IMR-90 (cell line): Measurements from ENCODE around the gene STXBP6.

Source experiments
- CEBPB ChIP-seq: IDR thresholded peaks from 2 replicates; pipeline ENCODE4 v1.6.1; 2012; ENCODE audit warnings: low read depth, low read length, improper control_type of control experiment
- CTCF ChIP-seq: conservative IDR thresholded peaks from 2 replicates; pipeline ENCODE4 v1.5.1; 2012; ENCODE audit warnings: mild to moderate bottlenecking, low read depth, low read length, improper control_type of control experiment
- FOS ChIP-seq: fragments of 150-350 bp; IDR thresholded peaks from 2 replicates; pipeline ENCODE4 v1.6.1; 2016; ENCODE audit warnings: low read depth, low read length
- NFE2L2 ChIP-seq: fragments of 150-350 bp; IDR thresholded peaks from 2 replicates; pipeline ENCODE4 v1.6.1; 2016; ENCODE audit warnings: low read depth, mild to moderate bottlenecking, low read length
- POLR2A ChIP-seq: IDR thresholded peaks from 2 replicates; pipeline ENCODE4 v1.6.1; 2012; ENCODE audit warnings: mild to moderate bottlenecking, low read depth, low read length
- RAD21 ChIP-seq: IDR thresholded peaks from 2 replicates; pipeline ENCODE4 v1.6.1; 2012; ENCODE audit warnings: low read length, improper control_type of control experiment

- no peak for TF ChIP-seq POLR2A
- TF ChIP-seq RAD21: no peak
- TF ChIP-seq CTCF: no peak
- no peak for TF ChIP-seq FOS
- no peak for TF ChIP-seq CEBPB
- no peak for TF ChIP-seq NFE2L2
Observed at GRCh38 chr14:25049568-25050268, at the start of gene STXBP6.
